GM18868 (cell line): ENCODE results near the gene MRM2.

ENCODE experiments used
- ATAC-seq: cut with Tn5 transposase; IDR thresholded peaks from one replicate; pipeline ENCODE4 v1.9.1; 2021; ENCODE audit warnings: mild to moderate bottlenecking, moderate library complexity; ENCODE audit not compliant: unreplicated experiment

MRM2 gene

GRCh38 chr7:2248984-2249694 lies 7.1 kb upstream of the MRM2 start:
- no peak for ATAC-seq

GRCh38 chr7:2247141-2247995 lies 5.4 kb upstream of the MRM2 start:
- no peak for ATAC-seq

DNA sequence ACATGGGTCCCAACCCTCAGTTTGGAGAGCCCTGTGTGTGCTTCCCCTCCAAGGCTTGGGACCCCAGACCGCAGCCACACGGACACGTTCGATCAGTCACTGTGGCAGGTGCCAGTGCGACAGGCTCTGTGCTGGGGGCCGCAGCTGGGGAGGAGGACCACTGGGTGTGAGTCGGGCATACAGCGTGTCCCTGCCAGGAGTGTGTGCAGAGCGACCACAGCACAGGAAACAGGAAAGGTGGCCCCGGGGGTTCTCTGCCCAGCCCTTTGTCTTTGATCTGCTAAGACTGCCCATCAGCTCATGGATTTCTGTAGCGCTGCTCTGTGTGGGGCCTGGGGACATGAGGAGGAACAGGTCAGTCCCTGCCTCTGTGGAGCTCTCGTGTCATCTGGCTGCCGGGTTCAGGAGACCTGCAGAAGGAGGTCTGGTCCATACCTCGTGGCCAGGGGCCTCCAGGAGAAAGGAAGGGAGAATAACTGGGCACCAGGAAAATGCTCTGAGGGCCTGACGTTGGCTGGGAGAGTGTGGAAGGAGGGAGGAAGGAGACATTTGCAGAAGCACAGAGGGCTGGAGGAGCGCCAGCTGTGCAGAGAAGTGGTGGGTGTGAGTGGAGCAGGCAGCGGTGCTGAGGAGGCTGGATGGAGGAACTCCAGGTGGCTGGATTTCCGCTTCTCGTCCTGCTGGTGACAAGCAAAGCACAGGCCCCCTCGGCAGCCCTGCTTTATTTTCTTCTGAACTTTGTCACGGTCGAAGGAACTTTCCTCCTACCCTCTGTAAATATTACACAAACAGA lies 4.1 kb upstream of the MRM2 start:
- ATAC-seq, result no peak

- no peak for ATAC-seq
These were observed 2.5 kb upstream of the MRM2 start for GRCh38 chr7:2244404-2244995.

GRCh38 chr7:2243458-2243857 lies 1.5 kb upstream of the MRM2 start:
- no peak for ATAC-seq

- ATAC-seq, result peak; percentile 25
These were observed 780 bp upstream of the MRM2 start for GRCh38 chr7:2242541-2243429.

DNA sequence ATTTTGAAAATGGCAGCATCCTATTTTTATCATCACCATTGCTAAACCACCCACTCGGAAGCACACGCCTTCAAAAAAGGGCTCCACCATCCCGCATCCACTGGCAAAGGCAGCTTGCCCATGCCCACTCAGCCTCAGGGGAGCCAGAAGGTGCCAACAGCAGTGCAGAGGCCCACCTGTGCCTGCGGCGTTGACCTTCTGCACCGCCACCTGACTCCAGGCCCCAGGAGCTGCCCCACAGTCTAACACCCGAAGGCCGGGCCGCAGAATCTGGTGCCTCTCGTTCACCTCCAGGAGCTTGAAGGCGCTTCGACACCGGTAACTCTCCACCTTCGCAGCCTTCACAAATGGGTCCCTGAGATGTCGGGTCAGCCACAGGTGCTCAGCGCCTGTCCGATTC lies 2.8 kb downstream of the MRM2 start:
- no peak for ATAC-seq

GRCh38 chr7:2237109-2237602 lies 4.8 kb downstream of the MRM2 start:
- peak; percentile 67 for ATAC-seq

DNA sequence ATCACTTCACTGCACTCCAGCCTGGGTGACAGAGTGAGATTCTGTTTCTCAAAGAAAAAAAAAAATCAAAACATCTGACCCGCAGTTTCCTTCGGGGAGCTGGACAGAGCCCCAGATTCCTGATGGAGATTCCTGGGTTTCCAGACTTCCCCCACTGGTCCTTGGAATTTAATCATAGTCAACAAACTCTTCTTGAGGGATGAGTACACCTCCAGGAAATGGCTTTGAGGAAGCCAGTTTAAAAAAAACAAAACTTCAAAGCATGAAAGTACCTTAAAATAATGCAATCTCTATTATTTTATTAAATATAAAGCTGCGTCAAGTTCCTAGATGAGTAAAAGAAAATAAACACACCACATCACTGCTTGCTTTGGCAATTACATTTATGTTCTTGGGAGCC lies 8.1 kb downstream of the MRM2 start:
- ATAC-seq, result no peak

GRCh38 chr7:2232766-2233520 lies 9.1 kb downstream of the MRM2 start, which contains the start of gene MAD1L1:
MAD1L1 (minus strand) TSS chr7:2232945; CDS start chr7:2230133, 2,812 bp downstream.
- ATAC-seq, result peak; percentile 75

DNA sequence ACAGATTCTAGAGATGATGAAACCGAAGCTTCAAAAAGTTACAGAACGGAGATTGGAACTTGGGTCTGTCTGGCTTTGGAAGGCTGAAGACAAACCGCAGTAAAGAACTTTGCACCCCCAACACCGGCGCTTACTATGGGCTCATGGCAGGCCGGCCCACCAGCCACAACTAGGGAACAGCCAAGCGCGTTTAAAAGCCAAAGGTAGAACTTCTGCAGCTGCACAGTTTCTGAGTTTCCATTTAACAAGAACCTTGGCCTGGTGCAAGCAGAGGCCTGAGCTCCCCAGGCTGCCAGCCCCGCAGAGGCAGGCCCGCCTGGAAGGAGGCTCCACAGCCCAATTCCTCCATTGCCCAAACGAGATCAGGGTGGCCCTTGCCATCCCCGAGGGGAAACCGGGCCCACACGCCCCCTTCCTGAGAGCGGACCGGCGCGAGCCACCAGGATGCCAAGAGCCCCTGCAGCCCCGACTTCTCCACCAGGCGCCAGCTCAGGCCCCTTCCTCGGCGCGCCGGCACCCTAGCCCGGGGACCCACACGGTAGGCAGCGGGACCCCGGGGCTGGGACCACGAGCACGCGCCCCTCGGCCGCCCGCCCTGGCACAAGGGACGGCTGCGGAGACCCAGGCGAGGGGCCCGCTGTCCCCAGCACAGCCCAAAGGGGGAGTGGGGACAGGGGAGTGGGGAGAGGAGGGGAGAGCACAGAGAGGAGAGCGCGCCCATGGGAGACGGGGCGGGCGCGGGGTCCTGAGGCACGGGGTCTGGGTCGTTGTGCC lies 9.8 kb downstream of the MRM2 start:
- peak; percentile 28 for ATAC-seq

GRCh38 chr7:2230882-2231281 lies 11.1 kb downstream of the MRM2 start:
- no peak for ATAC-seq

DNA sequence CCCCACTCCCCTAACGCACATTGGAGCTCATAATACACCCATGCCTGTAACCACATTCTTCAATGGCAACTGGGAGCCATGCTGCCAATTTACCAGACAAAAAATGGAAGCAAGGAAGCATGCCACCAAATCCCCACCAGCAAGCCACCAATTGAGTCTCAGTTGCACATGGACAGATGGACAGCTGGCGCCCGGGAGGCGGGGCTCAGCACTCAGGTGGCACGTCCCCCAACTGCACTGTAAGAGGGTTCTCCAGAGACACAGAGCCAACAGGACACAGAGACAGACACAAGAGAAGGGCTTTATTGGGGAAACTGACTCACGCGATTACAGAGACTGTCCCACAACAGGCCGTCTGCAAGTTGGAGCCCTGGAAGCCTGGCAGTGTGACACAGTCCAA lies 11.8 kb downstream of the MRM2 start:
- no peak for ATAC-seq

- ATAC-seq, result no peak
These were observed 12.5 kb downstream of the MRM2 start for GRCh38 chr7:2229467-2229866.

DNA sequence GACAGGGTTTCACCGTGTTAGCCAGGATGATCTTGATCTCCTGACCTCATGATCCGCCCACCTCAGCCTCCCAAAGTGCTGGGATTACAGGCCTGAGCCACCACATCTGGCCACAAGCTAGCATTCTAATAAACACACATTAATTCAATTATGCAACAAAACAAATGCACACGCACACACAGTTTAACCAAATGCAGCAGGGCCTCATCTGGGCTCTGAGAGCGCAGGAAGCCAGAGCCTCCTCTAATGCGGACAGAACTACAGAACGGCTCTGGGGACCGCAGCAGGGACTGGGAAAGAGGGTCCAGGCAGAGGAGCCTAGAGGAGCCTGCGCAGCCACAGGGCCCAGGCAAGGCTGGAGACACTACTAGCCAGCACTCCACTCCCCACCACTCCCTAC lies 13.1 kb downstream of the MRM2 start:
- no peak for ATAC-seq

DNA sequence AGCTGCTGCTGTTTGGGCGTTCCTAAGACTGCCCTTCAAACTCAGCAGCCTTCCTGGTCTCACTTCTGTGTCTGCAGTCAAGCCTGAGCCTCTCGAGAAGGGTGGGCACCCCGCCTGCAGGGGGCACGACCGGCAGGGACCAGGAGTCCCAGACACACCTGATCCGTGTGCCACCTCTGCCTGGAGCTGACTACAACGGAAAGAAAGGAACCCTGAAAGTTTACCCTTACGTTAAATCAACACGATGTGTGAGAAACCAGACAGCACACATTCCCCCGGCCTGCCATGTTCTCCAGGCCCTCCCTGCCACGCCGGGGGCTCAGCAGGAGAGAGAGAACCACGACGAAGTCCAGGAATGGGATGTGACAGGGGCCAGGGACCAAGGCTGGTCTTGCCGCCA lies 14.3 kb downstream of the MRM2 start:
- ATAC-seq, result no peak

- ATAC-seq, result no peak
These were observed 16.2 kb downstream of the MRM2 start for GRCh38 chr7:2225830-2226229.

DNA sequence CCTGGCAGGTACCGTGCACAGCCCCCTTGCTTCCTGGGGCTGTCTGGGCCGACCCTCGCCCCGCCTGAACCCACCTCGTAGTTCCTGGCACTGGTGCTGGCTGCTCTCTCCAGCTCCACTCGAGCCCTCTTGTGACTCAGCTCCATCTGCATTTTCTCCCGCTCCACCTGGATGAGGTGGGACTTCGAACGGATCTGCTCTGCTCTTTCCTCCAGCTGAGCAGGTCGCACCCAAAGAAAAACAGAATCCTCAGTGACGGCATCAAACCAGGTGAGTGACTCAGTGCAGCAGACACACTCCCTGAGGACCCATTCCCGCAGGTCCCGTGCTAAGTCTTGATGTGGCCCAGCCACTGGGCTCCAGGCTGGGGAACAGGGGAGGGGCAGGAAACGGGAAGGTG lies 16.7 kb downstream of the MRM2 start:
- ATAC-seq, result no peak
